A172 (cell line): ENCODE results near the gene CLASP2. TPM values are rescaled to one million over a fixed set of nuclear protein-coding genes. Genes with fewer than 3 reads are reported as not detected.
"Not testable (repeated sequence)": the region's sequence is repeated elsewhere in the genome, so short reads cannot be mapped to it uniquely, and the experiment has no call there.

Experiments used
- DNase-seq: peaks from one replicate; pipeline ENCODE4 v3.0.0-alpha.2; 2015; ENCODE audit warnings: low spot score
- total RNA-seq: library from RNA; depleted of rRNA; stranded (reverse); fragments of >200 nt; shearing (Covaris generic); gene quantifications from 2 replicates; pipeline ENCODE4 v1.2.3, GENCODE V29; 2014

CLASP2 gene
- total RNA-seq, 1 experiment from 2014 or later, result 88.5 TPM

DNA sequence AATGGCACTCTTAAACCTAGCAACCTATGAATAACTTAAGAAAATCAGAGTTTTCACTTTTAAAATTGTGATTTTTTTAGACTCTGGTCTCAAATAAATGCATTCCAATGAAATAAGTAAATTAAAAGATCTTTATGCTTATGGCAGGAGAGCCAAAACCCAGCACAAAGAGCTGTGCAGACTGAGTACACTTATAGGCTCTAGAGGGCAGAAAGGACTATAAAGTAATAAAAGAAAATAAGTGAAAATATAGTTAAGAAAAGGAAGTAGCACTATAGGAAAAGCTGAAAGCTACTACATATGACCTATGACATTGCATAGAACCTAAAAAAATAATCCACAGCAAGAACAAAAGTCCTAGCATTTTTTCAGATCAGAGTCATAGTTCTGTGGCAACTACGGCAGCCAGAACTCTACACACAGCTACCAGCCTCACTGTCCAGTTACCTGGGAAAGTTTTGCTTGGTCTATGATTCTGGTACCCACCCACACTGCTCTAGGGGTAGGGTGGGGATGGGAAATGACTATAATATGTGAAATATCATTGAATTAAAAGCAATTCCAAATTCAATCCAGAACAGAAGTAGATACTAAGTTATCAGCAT is 30.5 kb downstream of the CLASP2 start:
- no peak for DNase-seq

- DNase-seq, result no peak
Measured at GRCh38 chr3:33682770-33683169, 35.3 kb downstream of the CLASP2 start.

GRCh38 chr3:33681667-33682066 is 36.4 kb downstream of the CLASP2 start:
- DNase-seq, result no peak

DNA sequence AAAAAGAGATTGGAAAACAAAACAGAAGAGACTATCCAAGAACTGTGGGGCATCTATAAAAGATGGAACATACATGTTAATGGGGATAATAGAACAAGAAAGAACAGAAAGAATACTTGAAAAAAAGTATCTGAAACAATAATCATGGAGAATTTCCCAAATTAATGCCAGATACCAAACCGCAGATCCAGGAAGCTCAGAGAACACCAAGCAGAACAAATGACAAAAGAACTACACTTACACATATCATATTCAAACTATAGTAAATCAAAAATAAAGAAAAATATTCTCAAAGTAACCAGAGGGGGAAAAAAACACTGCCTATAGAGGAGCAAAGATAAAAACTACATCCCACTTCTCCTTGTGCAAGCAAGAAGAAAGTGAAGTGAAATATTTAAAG is 40.0 kb downstream of the CLASP2 start:
- DNase-seq, result no peak

- DNase-seq, result not testable (repeated sequence)
Measured at GRCh38 chr3:33673436-33673835, 44.6 kb downstream of the CLASP2 start.

DNA sequence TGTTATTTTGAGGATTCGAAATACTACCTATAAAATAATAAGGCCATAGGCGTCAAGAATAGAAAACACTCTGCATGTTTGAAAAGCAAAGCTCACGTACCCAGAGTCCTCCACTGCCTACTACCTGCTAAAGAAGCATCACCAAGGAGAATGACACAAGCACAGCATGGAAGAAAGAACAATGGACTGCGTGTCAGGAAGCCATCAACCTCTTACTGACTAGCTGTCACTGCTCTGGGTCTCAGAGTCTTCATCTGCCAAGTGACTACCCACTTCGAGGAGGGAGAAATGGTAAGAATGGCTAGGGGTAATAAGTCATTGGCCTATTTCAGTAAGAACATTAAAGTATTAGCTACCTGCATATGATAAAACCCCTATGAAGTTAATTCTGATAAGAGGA is 49.4 kb downstream of the CLASP2 start:
- no peak for DNase-seq

GRCh38 chr3:33665294-33665693 is 52.8 kb downstream of the CLASP2 start:
- no peak for DNase-seq

GRCh38 chr3:33664195-33664594 is 53.9 kb downstream of the CLASP2 start:
- peak; percentile 43 for DNase-seq

DNA sequence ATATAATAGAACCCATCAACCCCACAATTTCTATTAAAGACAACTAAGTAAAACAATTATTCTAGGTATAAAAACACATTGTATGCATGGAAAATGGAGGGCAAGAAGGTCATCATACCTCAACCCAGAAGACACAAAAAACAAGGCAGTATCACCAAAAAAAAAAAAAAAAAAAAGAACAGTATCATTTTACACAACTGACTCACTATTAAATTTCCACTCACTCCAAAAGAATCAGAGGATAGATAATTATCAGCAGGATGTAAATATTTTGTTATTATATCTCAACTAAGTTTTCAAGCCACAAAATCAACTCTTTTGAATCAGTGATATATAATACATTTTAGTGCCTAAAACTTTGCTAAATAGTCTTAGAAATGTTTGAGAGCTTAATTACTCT is 55.0 kb downstream of the CLASP2 start:
- DNase-seq, result no peak

DNA sequence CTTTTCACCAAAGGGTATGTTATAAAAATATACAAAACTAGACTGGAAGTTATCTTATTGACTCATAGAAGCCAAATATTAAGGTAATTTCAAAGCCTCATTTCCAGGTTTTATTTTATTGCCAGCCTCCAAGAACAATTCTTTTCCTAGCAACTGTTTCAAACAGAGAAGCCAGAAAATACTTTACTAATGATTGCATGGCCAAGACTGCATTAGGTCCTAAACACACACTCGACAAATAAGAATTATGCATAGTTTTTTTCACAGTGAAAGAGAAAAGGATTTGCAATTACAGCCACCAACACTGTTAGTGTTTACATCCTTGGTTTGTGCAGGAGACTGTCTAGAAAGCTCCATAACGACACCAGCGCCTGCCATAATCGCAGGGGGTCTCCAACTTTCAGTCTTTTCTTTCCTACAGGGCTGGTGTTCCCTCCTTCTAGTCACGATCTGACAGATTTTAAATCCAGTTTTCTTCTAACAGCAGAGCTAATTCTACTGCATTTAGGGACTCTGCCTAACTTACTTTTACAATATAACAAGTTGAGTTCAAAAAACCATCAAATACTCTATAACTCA is 58.1 kb downstream of the CLASP2 start:
- no peak for DNase-seq

GRCh38 chr3:33658991-33659848 is 58.8 kb downstream of the CLASP2 start:
- DNase-seq, result peak; percentile 50

- DNase-seq, result no peak
Measured at GRCh38 chr3:33658621-33658990, 59.4 kb downstream of the CLASP2 start.

- DNase-seq, result no peak
Measured at GRCh38 chr3:33658039-33658438, 60.0 kb downstream of the CLASP2 start.

GRCh38 chr3:33652736-33653135 is 65.3 kb downstream of the CLASP2 start:
- no peak for DNase-seq

DNA sequence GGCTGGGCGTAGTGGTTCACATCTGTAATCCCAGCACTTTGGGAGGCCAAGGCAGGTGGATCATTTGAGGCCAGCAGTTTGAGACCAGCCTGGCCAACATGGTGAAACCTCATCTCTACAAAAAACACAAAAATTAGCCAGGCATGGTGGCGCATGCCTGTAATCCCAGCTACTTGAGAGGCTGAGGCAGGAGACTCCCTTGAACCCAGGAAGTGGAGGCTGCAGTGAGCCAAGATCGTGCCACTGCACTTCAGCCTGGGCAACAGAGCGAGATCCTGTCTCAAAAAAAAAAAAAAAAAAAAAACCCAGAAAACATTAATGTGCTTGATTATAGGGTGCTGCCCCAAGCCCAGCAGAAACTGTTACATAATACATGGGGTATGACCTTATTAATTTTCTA is 67.0 kb downstream of the CLASP2 start:
- DNase-seq, result not testable (repeated sequence)

DNA sequence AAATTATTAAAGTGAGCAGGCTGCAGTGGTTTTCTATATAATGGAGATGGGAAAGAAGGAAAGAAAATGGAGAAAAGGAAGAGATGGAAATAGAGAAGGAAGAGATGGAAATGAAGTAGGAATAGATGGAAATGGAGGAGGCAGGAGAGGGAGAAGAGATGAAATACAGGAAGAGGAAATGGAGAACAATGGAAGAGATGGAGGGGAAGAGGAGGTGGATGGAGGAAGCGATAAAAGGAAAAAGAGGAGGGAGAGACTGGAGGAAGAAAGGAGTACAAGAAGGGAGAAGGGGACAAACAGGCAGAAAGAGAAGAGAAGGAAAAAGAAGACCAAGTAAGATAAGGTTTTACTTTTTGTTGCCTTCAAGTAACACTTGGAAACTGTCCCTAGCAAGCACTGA is 67.6 kb downstream of the CLASP2 start:
- DNase-seq, result no peak

DNA sequence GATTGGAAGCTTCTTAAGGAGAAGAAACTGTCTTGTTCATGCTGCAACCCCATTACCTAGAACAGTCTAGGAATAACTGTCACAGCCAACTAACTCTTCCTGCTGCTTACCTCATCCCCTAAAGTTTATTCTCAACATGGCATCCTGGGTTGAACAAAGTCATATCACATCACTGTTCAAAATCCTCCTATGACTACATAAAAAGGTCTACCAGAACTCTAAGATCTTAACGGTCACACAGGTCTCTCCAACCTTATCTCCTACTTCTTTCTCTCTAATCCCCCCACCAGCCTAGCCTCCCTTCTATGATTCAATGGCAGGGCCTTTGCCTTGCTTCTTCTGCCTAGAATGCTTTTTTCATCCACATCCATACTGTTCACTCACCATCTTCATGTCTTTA is 69.3 kb downstream of the CLASP2 start:
- DNase-seq, result no peak

- DNase-seq, result no peak
Measured at GRCh38 chr3:33646406-33646805, 71.6 kb downstream of the CLASP2 start.

GRCh38 chr3:33645060-33645647 is 72.9 kb downstream of the CLASP2 start:
- DNase-seq, result peak; percentile 38

- no peak for DNase-seq
Measured at GRCh38 chr3:33644582-33644981, 73.5 kb downstream of the CLASP2 start.

GRCh38 chr3:33642806-33643205 is 75.2 kb downstream of the CLASP2 start:
- no peak for DNase-seq

- DNase-seq, result no peak
Measured at GRCh38 chr3:33639889-33640288, 78.2 kb downstream of the CLASP2 start.

DNA sequence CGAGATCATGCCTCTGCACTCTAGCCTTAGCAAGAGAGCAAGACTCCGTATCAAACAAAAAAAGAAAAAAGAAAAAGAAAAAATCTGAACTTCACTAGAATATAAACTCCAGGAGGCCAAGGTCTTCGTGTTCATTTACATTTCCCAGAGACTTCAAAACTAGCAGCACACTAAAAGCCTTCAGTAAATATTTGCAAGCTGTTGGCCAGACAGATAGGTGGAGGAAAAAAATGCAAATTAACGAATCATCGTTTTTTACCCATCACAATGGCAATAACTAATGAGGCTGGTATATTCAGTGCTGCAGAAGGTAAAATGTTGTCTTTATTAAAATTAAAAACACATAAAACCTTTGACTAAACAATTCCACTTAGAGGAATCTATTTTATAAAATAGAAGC is 80.6 kb downstream of the CLASP2 start:
- DNase-seq, result no peak
